BE2C (cell line): ENCODE data around the gene EPB41L1.

ENCODE experiments used
- DNase-seq: peaks from one replicate; pipeline ENCODE4 v3.0.0-alpha.2; 2020
- H3K27me3 ChIP-seq: fragments of 250-450 bp; sonication (Bioruptor Pico); 2 replicates; pipeline ENCODE4 v1.5.1; 2020; ENCODE audit warnings: mild to moderate bottlenecking
- H3K36me3 ChIP-seq: fragments of 250-450 bp; sonication (Bioruptor Pico); 2 replicates; pipeline ENCODE4 v1.5.1; 2020; ENCODE audit warnings: mild to moderate bottlenecking
- H3K4me1 ChIP-seq: fragments of 250-450 bp; sonication (Bioruptor Pico); 2 replicates; pipeline ENCODE4 v1.5.1; 2020
- H3K4me3 ChIP-seq: 2 replicates; pipeline ENCODE4 v1.5.1; 2011; ENCODE audit warnings: low read depth, low read length
- H3K9me3 ChIP-seq: fragments of 250-450 bp; sonication (Bioruptor Pico); 2 replicates; pipeline ENCODE4 v1.5.1; 2020
- TF ChIP-seq, protein P1 (sequence below): IDR thresholded peaks from 2 replicates; pipeline ENCODE4 v1.5.1; 2012; ENCODE audit warnings: mild to moderate bottlenecking, low read depth, low read length

EPB41L1 gene

DNA sequence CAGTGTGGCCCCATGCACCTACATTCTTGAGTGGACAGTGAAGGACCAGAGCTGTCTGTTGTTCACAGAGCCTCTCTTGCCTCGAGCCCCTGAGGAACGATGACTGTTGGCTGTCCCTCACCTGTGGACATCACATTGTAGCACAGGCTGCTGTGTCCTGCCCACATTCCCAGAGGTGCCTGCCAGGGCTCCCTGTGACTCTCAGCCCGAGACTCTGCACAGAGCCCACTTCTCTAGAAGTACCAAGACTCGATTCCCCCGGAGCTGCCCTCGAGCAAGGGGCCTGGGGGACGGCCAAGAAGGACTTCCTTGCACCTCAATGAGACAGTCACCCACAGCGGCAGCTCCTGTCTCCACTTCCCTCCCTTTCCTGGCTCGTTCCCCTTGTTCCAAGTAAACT is 123.0 kb downstream of the EPB41L1 start:
- Histone ChIP-seq H3K4me3 (no peak overlapping the region), H3K9me3 (no peaks in the 10 kb centered on the region), H3K27me3 (no peaks in the 10 kb centered on the region), H3K4me1 (peaks cover 10% of the 10 kb centered on the region), H3K36me3 (no peaks in the 10 kb centered on the region)
- TF ChIP-seq, protein P1, sequence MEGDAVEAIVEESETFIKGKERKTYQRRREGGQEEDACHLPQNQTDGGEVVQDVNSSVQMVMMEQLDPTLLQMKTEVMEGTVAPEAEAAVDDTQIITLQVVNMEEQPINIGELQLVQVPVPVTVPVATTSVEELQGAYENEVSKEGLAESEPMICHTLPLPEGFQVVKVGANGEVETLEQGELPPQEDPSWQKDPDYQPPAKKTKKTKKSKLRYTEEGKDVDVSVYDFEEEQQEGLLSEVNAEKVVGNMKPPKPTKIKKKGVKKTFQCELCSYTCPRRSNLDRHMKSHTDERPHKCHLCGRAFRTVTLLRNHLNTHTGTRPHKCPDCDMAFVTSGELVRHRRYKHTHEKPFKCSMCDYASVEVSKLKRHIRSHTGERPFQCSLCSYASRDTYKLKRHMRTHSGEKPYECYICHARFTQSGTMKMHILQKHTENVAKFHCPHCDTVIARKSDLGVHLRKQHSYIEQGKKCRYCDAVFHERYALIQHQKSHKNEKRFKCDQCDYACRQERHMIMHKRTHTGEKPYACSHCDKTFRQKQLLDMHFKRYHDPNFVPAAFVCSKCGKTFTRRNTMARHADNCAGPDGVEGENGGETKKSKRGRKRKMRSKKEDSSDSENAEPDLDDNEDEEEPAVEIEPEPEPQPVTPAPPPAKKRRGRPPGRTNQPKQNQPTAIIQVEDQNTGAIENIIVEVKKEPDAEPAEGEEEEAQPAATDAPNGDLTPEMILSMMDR = no peak
- no peak for DNase-seq

DNA sequence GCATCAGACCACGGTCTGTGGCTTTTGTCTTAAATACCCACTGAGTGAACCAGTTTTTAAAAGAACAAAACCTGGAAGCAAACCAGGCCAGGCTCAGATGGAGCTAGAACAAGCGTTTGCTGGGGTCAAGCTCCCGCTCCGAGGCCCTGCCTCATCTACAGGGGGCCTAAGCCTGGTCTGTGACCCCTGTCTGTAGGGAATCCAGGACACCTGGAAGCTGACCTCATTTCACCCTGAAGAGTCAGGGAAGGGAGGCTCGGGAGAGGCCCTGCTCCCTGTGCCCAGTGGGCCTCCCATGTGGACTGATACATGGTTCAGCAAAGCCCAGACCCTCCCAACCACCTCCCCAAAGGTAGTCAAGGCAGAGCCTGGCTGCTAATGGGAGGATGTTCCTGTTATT is 124.8 kb downstream of the EPB41L1 start:
- H3K27me3 ChIP-seq = no peaks in the 10 kb centered on the region
- DNase-seq = no peak

DNA sequence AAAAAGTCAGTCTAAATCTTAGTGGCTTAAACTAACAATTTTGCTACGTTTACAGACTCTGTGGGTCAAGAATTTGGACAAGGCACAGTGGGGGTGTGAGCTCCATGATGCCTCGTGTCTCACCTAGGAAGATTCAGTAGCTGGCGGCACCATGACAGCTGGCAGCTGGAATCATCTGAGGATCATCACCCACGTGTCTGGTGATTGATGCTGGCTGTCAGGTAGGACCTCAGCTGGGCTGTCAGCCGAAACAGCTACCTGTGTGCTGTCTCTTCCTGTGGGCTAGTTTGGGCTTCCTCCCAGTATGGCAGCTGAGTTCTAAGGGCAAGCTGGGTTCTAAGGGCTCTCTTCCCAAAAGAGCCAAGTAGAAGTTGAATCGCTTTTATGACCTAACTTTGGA is 125.2 kb downstream of the EPB41L1 start:
- Histone ChIP-seq H3K9me3 (no peaks in the 10 kb centered on the region), H3K27me3 (no peaks in the 10 kb centered on the region), H3K4me1 (peaks cover 7% of the 10 kb centered on the region; the same call in 1 of the 2 replicates), H3K36me3 (no peaks in the 10 kb centered on the region), H3K4me3 (no peak overlapping the region)
- DNase-seq = no peak
- TF ChIP-seq, protein P1 = no peak

More for the DNA sequence above, 124.8 kb downstream of the EPB41L1 start:
- Histone ChIP-seq H3K9me3 (no peaks in the 10 kb centered on the region), H3K4me1 (peaks cover 10% of the 10 kb centered on the region), H3K4me3 (no peak overlapping the region), H3K36me3 (no peaks in the 10 kb centered on the region)
- TF ChIP-seq, protein P1 = no peak

DNA sequence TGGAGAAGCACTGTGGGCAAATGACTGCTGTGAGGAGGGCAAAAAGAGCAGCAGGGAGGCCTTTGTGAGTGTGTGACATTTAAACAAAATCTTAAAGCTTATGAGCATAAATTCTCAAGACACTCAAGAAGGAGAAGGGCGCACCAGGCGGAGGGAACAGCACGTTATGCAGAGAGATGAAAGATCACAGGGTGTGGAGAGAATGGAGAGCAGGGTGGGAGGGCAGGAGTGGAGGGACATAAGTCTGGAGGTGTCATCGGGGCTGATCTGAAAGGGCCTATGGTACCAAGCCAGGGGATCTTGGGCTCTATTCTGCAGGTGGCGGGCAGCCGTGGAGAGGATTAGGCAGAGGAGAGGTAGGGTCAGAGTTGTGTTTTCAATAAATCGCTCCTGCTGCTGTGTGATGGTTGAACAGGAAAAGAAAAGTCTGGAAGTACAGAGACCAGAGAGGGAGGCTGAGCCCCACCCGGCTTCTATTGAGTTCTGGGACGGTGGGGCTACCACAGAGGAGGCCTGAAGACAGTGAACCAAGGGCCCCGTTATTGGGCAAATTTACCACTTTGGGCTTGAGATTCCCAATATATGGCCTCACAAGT is 127.3 kb downstream of the EPB41L1 start:
- no peaks in the 10 kb centered on the region for H3K9me3 ChIP-seq
- no peaks in the 10 kb centered on the region for H3K36me3 ChIP-seq
- TF ChIP-seq, protein P1 = no peak
- no peaks in the 10 kb centered on the region for H3K4me1 ChIP-seq
- no peaks in the 10 kb centered on the region for H3K27me3 ChIP-seq
- DNase-seq = no peak
- no peak overlapping the region for H3K4me3 ChIP-seq
